ES-I3 (cell line): ENCODE measurements around the gene RUNX3.

Experiments used
- H3K36me3 ChIP-seq: 2 replicates; pipeline ENCODE4 v1.6.1; 2013; ENCODE audit warnings: mild to moderate bottlenecking, low read length, control low read depth, moderate library complexity; ENCODE audit not compliant: insufficient read depth
- H3K4me1 ChIP-seq: 2 replicates; pipeline ENCODE4 v1.6.1; 2013; ENCODE audit warnings: mild to moderate bottlenecking, control low read depth, low read length; ENCODE audit not compliant: insufficient read depth
- H3K9ac ChIP-seq: 2 replicates; pipeline ENCODE4 v1.6.1; 2013; ENCODE audit warnings: low read depth, mild to moderate bottlenecking, low read length, moderate library complexity
- H3K9me3 ChIP-seq: 2 replicates; pipeline ENCODE4 v1.6.1; 2013; ENCODE audit warnings: mild to moderate bottlenecking, low read length, moderate library complexity; ENCODE audit not compliant: control insufficient read depth, insufficient read depth

RUNX3 gene

DNA sequence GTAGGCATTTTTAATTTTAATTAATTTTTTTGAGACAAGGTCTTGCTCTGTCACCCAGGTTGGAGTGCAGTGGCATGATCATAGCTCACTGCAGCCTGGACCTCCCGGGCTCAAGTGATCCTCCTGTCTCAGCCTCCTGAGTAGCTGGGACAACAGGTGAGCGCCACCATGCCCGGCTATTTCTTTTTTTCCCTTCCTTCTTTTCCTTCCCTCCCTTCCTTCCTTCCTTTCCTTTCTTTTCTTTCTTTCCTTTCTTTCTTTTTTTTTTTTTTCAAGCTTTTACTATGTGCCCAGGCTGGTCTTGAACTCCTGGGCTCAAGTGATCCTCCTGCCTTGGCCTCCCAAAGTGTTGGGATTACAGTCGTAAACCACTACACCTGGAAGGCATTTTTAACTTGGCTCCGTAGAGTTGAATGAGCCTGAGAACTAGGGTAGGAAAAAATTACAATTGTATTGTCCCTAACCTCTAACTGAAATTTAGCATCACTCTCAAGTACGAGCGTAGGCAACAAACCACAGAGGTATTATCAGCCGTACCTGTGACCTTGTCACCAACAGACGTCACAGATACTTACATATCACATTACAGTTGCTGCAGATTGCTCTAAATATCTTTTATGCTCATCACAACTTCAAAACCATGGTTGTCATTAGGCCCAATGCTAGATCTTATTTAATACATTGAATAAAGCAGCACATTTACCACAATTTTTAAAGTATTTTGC, 8.0 kb downstream of the RUNX3 start:
- H3K9me3 ChIP-seq = no peaks in the 10 kb centered on the region
- H3K36me3 ChIP-seq = no peaks in the 10 kb centered on the region
- H3K4me1 ChIP-seq = peaks cover 9% of the 10 kb centered on the region
- H3K9ac ChIP-seq = no peak overlapping the region

DNA sequence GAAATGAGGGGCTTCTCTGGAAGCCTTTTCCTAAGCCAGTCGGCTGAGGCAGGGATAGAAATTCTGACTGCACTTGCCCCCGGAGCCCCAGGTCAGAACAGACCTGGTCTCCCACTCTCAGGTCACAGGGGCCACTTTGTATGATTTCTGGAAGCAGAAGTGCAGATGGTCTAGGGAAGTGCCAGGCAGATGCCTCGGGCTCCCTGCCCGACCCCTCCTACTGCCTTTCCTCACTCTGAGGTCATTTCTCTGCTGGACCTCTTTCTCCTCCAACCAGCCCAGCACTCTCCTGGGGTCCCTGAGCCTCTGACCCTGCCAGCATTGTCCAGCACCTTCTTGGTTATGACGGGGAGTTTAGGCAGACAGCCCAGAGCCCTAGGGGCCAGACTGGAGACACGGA, 8.7 kb downstream of the RUNX3 start:
- Histone ChIP-seq H3K4me1 (peaks cover 8% of the 10 kb centered on the region), H3K9me3 (no peaks in the 10 kb centered on the region), H3K36me3 (no peaks in the 10 kb centered on the region), H3K9ac (no peak overlapping the region)

DNA sequence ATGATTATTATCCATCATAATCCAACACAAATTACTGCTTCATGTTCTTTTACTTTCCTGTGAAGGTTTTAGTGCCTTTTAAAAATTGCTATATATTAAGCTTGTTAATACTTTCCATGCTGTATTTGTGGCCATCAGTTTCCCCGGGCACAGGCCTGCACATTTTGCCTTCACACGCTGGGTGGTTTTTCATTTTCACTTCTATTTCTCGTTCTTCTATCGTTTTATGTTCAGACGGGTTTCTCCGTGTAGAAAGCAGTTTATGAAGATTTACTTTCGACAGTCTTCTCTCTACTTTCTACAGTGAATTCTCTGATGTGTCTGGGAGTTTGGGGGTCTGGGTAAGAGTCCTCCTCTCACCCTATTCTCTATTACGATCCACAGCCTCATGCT, 9.5 kb downstream of the RUNX3 start:
- Histone ChIP-seq H3K9me3 (no peaks in the 10 kb centered on the region), H3K36me3 (no peaks in the 10 kb centered on the region), H3K4me1 (peaks cover 3% of the 10 kb centered on the region), H3K9ac (no peak overlapping the region)

DNA sequence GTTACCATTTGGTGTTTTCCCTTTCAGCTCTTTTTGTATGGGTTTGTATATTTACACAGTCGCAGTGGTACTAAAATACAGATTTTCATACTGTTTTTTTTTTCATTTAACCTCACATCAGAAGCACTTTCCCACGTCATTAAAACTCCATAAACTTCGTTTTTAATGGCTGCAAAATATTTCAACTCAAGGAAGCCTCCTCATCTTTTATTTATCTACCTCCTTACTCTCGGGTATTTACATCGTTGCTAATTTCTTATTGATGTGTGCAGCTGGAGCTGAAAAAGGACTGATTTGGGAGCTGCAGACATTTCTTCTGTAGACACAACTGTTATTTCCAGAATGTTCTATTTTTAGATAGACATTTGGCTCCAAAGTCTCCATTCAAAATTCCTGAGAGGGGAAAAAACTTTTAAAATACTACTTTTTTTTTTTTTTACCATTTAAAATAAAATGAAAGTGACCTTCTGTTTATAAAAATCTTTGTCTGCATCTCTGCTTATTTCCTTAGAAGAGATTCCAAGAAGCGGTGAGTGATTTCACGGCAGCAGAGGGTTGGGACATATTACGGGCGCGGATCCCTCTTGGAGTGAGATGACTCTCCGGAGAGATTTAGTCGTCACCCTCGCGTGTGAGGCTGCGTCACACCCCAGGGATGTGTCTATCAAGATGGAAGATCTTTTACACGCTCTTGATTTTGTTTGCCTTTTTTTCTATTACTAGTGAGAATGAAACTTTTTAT, 10.1 kb downstream of the RUNX3 start:
- Histone ChIP-seq H3K36me3 (no peaks in the 10 kb centered on the region), H3K9ac (no peak overlapping the region), H3K4me1 (no peaks in the 10 kb centered on the region; the same call in 1 of the 2 replicates), H3K9me3 (no peaks in the 10 kb centered on the region)

GRCh38 chr1:24918995-24919605, 11.0 kb downstream of the RUNX3 start:
- Histone ChIP-seq H3K4me1 (no peaks in the 10 kb centered on the region; the same call in 1 of the 2 replicates), H3K9ac (no peak overlapping the region), H3K36me3 (no peaks in the 10 kb centered on the region), H3K9me3 (no peaks in the 10 kb centered on the region)

- Histone ChIP-seq H3K4me1 (no peaks in the 10 kb centered on the region; the same call in 1 of the 2 replicates), H3K9me3 (no peaks in the 10 kb centered on the region), H3K36me3 (no peaks in the 10 kb centered on the region), H3K9ac (no peak overlapping the region)
Observed at GRCh38 chr1:24918370-24918769, 11.7 kb downstream of the RUNX3 start.

GRCh38 chr1:24917327-24918074, 12.6 kb downstream of the RUNX3 start:
- Histone ChIP-seq H3K9me3 (no peaks in the 10 kb centered on the region), H3K9ac (no peak overlapping the region), H3K36me3 (no peaks in the 10 kb centered on the region), H3K4me1 (no peaks in the 10 kb centered on the region; the same call in 1 of the 2 replicates)

- Histone ChIP-seq H3K36me3 (no peaks in the 10 kb centered on the region), H3K9me3 (no peaks in the 10 kb centered on the region), H3K4me1 (peaks cover 2% of the 10 kb centered on the region; the same call in 1 of the 2 replicates), H3K9ac (no peak overlapping the region)
Observed at GRCh38 chr1:24915816-24916602, 14.1 kb downstream of the RUNX3 start.

GRCh38 chr1:24914226-24915069, 15.6 kb downstream of the RUNX3 start:
- no peaks in the 10 kb centered on the region for H3K9me3 ChIP-seq
- peaks cover 2% of the 10 kb centered on the region; the same call in 1 of the 2 replicates for H3K4me1 ChIP-seq
- no peaks in the 10 kb centered on the region for H3K36me3 ChIP-seq
- no peak overlapping the region for H3K9ac ChIP-seq

DNA sequence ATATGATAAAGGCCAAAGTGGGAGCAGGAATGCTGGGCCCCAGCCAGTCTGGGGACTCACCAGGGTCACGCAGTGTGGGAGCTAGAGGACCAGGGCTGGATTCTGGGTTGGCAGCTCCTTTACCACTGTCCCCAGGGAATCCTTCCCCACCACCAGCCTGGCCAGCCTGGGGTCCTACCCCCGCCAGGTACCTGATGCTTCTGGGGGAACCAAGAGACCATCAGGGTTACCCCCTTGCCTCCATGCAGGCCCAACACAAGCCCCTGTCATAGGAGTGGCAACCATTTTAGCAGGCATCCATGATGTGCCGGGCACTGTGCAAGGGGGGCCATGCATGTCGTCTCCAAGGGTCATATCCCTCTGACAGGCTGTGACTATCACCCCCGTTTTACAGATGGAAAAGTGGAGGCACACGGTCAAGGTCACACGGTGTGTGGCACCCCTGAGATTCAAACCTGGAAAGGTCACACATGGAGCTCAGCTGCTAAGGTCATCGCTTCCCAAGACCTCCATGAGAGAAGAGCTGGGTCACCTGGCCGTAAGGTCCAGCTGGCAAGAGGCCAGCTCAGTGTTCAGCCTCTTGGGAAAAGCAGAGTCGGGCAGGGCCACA, 16.4 kb downstream of the RUNX3 start:
- no peaks in the 10 kb centered on the region for H3K9me3 ChIP-seq
- no peaks in the 10 kb centered on the region for H3K36me3 ChIP-seq
- H3K4me1 ChIP-seq = peaks cover 2% of the 10 kb centered on the region; the same call in 1 of the 2 replicates
- no peak overlapping the region for H3K9ac ChIP-seq

DNA sequence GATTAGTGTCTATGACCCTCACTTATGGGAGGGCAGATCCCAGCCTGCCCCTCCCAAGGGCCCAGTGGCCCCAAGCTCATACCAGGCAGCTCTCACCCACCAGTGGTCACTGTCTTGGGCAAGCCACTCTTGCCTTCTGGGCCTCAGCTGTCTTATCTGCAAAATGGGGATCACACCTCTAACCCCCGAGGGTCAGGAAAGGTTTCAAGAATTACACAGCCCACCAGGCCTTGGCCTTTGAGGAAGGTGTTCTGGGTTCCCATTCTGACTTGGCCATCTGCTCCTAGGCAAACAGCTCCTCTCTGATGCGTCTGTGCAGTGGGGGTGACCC, 16.8 kb downstream of the RUNX3 start:
- H3K9ac ChIP-seq = no peak overlapping the region
- no peaks in the 10 kb centered on the region for H3K9me3 ChIP-seq
- H3K4me1 ChIP-seq = peaks cover 2% of the 10 kb centered on the region; the same call in 1 of the 2 replicates
- H3K36me3 ChIP-seq = no peaks in the 10 kb centered on the region

DNA sequence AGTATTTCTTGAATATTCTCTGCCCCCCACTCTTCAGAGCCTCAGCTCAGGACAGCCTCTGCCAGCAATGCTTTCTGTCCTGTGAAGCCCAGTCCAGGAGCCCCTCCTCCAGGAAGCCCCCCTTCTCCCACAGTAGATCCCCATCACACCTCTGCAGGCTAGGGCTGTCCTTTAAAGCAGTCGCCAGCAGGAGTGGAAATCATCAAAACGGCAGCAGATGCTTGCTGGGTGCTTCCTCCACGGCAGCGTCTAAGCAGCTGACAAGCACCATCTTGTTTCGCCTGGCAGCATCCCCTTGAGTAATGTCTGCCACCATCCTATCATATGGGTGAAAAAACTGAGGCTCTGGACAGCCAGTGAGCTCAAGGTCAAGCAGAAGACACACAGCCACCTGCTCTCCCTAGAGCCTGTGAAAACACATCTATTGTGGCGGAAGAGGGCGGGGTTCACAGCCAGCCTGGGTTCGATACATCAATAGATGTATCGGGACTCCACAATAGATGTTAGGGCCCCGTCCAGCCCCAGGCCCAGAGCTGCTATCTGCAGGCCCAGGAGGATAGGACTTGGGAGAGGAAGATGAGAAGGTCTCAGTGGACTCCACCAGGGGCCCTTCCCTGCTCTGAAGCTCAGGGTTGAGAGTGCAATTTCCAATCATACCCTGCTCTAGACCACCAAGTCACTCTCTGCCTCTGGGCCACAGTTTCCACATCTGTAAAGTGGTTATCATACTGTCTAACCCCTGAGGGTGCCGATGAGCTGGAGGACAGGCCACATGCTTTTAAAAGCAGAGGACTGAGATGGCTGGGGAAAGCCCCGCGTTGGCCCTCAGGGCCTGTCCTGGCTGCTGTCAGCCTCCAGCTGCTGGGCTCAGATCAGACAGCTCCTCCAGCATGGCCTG, 17.5 kb downstream of the RUNX3 start:
- no peaks in the 10 kb centered on the region for H3K36me3 ChIP-seq
- peaks cover 2% of the 10 kb centered on the region; the same call in 1 of the 2 replicates for H3K4me1 ChIP-seq
- no peak overlapping the region for H3K9ac ChIP-seq
- H3K9me3 ChIP-seq = no peaks in the 10 kb centered on the region
